ENCODE data around the gene FAM20B.

The FAM20B gene

DNA sequence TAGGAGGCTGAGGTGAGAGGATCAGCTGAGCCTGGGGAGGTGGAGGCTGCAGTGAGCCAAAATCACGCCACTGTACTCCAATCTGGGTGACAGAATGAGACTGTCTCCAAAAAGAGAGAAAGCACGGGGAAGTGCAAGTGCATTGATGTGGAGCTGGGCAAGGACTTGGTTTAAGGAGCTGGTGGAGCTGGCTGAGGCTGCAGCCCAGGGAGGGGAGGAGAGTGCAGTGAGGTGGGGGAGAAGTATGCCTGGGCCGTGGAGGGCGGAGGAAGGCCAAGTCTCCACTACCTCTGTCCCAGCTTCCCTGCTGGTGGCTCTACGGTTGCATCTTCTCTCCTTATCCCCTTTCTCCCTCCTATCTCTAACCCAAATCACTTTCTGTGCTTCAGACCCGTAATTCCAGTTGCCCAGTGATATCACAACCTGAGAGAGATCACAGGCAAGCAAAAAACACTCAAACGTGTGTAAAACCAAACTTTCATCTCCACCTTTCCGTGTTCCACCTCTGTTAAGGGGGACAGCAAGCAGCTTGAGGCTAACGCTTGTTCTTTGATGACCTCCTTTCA lies 67.3 kb downstream of the FAM20B start:
- no peak for DNase-seq (ENCODE audit: low read depth)

DNA sequence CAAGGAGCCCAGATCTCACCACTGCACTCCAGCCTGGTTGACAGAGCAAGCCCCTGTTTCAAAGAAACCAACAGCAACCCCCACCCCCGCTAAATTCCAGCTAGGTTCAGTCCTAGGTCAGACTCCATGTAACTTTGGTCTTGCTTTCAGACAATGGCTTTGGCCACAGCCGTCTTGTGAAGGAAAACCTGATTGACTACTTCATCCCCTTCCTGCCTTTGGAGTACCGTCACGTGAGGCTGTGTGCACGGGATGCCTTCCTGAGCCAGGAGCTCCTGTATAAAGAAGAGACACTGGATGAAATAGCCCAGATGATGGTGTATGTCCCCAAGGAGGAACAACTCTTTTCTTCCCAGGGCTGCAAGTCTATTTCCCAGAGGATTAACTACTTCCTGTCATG lies 69.1 kb downstream of the FAM20B start:
- no peak for DNase-seq (ENCODE audit: low read depth)

- no peak for DNase-seq (ENCODE audit: low read depth)
Observed at GRCh38 chr1:179095377-179095776, 69.7 kb downstream of the FAM20B start.

GRCh38 chr1:179095924-179096323 lies 70.2 kb downstream of the FAM20B start:
- DNase-seq (ENCODE audit: low read depth), result no peak

- DNase-seq (ENCODE audit: low read depth), result no peak
Observed at GRCh38 chr1:179099891-179100290, 74.2 kb downstream of the FAM20B start.

- no peak for DNase-seq (ENCODE audit: low read depth)
Observed at GRCh38 chr1:179101566-179101965, 75.9 kb downstream of the FAM20B start.

DNA sequence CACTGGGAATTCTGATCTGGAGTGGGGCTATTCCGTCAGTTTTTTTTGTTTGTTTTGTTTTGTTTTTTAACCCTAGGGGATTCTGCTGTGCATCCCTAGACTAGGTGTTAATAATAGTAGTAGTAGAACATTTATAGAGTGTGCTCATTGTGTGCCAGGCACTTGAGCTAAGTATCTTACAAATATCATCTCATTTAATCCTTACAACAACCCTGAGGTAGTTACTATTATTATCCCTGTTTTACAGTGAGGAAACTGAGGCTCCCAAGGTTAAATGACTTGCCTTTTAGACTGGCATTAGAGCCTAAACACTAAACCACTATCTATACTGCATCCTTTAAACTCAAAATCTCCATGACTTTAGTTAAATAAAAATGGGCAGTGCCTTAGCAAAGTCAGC lies 78.3 kb downstream of the FAM20B start:
- no peak for DNase-seq (ENCODE audit: low read depth)

DNA sequence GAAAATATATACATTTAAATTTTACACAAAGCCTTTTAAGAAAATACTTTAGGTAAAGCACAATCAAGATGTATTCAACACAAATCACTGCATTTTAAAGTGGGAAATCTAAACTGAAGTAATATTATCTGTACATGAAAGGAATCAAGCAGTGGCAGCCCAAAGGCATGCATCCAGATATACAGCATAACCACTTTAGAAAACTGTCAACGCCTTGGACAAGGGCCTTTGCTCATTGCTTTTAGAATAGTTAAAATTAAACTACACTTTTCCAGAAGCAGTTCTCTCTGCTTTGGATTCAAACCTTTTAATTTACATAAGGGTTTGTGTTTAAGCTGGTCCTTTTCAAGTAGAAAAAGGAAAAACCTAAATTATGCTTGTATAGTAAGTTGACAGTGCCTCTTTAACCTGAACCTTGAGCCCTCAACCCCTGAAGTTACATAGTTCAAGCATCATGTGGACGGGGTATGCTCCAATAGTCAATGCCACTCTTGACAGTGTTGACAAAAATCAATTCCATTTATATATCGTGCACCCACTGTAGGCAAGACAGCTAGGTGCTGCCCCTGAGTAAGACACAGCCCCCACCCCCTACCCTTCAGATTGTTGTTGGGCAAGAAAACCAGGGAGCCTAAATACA lies 79.0 kb downstream of the FAM20B start:
- no peak for DNase-seq (ENCODE audit: low read depth)

GRCh38 chr1:179105393-179105792 lies 79.7 kb downstream of the FAM20B start:
- DNase-seq (ENCODE audit: low read depth), result no peak

GRCh38 chr1:179107706-179108629 lies 82.3 kb downstream of the FAM20B start:
- DNase-seq (ENCODE audit: low read depth), result no peak

DNA sequence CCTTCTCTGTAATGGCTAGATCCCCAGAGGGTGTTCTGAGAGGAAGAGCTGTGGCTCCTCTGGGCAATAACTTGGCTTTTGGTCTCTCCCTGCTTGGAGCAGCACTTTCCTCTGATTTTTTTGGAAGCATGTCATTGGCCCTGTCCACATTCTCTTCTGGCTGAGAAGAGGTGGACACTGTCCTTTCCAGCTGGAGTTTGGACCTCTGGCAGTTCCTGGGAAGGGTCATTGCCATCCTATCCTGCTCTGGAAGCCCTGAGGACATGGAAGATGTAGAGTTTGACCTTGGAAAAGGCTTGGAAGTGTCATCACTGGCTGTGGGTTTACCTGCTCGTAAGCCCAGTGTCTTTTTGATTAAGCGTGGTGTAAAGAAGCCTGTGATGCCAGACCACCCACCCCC lies 83.0 kb downstream of the FAM20B start:
- DNase-seq (ENCODE audit: low read depth), result no peak

- no peak for DNase-seq (ENCODE audit: low read depth)
Observed at GRCh38 chr1:179115181-179115580, 89.5 kb downstream of the FAM20B start.

DNA sequence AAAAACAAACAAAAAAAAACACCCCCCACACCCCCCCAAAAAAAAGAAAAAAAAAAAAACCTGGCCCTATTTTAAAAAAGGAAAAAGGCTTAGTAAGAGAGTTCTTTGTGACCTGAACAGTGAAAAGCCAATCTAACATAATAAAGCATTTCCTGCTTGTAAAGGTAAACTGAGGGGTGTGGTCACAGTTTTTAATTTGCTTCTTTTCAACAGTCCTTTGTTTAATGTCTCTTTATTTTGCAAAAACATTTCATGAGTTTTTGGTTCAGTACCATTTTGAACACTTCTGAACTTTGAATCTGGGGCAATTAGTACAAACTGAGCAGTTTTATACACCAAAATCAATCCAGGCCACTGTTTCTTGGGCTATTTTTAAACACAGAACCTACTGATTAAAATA lies 93.8 kb downstream of the FAM20B start:
- no peak for DNase-seq (ENCODE audit: low read depth)

DNA sequence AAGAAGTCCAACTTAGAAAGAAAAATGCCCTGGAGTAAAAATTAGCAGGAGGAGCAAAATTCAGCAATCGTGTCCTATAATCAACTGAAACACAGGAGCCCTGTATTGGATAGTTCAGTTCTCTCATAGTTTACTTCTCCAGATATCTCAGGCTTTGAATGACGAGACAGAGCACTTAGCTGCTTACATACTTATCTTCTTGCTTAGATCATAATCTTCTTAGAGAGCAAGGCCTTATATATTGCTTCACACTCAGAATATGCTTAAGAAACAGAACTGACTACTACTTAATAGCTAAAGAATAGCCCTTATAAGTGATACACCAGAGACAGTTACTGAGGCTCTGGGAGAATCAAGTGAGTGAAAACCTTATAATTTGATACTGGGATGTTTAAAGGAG lies 95.0 kb downstream of the FAM20B start:
- no peak for DNase-seq (ENCODE audit: low read depth)

GRCh38 chr1:179121159-179121938 lies 95.7 kb downstream of the FAM20B start:
- DNase-seq (ENCODE audit: low read depth), result no peak

DNA sequence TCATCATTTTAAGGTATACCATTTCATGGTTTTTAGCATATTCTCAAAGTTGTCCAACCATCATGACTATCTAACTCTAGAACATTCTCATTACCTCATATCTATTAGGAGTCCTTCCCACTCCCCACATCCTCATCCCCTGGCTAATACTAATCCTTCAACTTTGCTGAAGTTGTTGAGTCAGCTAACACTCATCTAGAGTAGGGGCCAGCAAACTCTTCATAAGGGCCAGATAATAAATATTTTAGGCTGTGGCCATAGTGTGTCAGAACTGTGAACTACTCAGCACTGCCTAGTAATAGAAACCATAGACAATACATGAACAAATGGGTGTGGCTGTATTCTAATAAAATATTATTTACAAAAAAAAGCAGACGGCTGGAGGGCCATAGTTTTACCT lies 99.2 kb downstream of the FAM20B start:
- DNase-seq (ENCODE audit: low read depth), result no peak
